GM23248 (cell line): ENCODE measurements around the gene CTAG1A.
"Not testable (repeated sequence)": the region's sequence is repeated elsewhere in the genome, so short reads cannot be mapped to it uniquely, and the experiment has no call there.

Experiments used
- EZH2 ChIP-seq: fragments of 200-600 bp; sonication (generic); IDR thresholded peaks from 2 replicates; pipeline ENCODE4 v1.6.1; 2018; ENCODE audit warnings: antibody characterized with exemption, mild to moderate bottlenecking; ENCODE audit not compliant: insufficient read depth, poor library complexity, severe bottlenecking
- EZH2phosphoT487 ChIP-seq: fragments of 200-600 bp; sonication (generic); IDR thresholded peaks from 2 replicates; pipeline ENCODE4 v1.6.1; 2018; ENCODE audit warnings: antibody characterized with exemption, moderate library complexity, mild to moderate bottlenecking, low read depth; ENCODE audit not compliant: insufficient read depth

- TF ChIP-seq EZH2, EZH2phosphoT487: not testable (repeated sequence)
Observed at GRCh38 chrX:154607976-154608375, 23.0 kb downstream of the CTAG1A start.
